Measurements from ENCODE around the gene ADARB2.

ADARB2 gene

DNA sequence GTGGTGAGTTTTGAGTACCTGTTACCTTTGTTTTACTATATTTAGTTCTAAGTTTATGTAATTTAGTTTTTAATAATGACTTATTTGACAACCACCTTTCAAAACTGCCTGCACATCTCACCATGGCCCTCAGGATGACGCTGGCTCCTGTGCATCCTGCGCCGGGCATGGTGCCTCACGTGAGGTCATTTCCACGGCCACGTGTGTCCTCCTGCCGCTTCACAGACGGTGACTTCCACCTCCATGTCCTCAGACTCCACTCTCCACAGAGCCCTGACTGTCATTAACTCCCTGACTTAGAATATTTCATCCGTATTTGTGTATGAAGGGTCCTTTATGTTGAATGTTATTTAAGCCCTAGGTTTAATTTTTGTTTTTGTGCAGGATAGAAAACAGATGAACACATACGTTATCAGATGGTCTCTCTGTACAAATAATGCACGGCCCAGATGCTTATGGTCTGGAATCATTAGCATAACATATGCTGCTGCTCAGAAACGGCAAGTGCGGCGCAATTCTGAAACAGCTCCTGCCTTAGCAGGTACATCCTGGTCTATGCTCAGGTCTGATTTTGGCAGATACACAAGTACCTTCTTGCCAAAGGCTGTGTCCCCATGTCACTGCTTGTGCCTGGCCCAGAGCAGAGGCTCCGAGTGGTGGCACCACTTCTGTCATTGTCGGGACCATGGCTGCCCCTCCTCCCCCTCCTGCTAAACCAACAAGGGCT lies 525.3 kb downstream of the ADARB2 start:
- DNase-seq (ENCODE audit: low read depth, low spot score) = no peak

DNA sequence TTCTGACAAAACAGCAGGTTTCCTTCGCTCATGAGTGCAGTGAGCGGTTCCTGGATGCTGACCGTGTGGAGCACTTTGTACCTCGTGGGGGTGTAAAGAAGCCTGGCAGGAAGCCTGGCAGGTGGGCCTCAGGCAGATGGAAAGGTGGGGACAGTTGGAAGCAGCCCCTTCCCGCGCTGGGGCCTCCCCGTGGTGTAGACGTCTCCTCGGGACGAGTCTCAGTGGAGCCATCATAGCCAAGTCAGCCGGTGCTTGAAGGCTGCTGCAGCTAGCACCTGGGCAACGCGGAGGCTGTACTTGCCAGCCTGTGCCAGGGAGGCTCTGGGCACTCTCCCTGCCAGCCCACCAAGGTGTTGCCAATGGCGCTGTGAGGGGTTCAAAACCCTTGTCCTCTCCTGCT lies 526.7 kb downstream of the ADARB2 start:
- no peak for DNase-seq (ENCODE audit: low read depth, low spot score)

DNA sequence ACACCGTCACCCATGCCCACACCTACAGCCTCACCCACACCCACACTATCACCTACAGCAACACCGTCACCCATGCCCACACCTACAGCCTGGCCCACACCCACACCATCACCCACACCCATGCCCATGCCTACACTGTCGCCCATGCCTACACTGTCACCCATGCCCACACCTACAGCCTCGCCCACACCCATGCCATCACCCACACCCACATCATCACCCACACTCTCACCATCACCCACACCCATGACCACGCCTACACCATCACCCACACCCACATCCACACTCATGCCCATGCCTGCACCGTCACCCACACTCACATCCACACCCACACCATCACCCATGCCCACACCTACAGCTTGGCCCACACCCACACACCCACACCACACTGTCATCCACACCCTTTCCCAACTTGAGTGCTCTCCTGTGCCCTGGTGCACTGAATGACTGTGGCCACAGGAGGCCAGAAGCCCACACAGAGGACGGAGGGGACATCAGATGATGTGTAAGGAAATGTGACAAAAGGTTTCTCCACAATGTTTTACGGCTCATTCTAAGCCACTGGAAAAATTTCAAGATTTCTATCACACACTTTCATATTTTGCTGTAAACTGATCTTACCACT lies 527.9 kb downstream of the ADARB2 start:
- no peak for DNase-seq (ENCODE audit: low read depth, low spot score)

DNA sequence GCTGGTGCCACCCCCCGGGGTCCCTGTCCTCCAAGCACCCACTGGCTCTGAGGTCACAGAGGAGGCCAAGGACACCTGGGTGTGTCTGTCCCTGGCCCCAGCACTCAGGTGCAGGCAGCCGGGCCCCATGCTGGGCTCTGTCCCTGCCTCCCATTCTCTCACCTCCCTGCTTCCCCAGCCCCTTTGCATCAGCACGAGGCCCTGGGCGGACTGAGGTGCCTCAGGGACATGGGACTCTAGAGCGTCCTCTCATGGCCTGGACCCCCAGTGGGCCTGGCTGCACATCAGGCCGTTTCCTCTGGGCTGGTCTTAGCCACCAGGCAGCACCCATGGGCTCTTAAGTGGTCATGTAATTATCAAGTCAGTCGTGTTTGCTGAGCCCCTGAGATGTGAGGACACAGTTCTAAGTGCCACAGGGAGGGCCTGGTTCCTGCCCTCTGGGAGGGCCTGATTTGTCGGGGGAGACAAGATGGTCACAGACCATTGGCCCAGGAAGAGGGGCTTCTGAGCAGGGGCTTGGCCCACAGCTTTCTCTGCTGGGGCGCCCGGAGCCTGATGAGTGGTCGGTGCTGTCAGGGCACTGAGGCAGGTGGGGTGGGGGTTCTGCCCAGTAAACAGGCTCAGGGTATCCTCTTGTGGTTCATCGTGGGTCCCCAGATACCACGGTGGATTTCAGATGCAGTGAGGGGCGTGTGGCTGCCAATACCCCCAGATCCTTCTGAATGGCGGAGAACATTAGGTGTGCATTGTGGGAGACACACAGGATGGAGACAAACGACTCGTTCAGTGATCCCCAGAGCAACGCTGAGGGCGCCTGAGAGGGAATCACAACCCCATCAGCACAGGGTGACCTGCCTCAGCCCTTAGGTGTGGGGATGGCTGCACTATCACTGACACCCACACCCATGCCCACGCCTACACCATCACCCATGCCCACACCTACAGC lies 528.7 kb downstream of the ADARB2 start:
- no peak for DNase-seq (ENCODE audit: low read depth, low spot score)

DNA sequence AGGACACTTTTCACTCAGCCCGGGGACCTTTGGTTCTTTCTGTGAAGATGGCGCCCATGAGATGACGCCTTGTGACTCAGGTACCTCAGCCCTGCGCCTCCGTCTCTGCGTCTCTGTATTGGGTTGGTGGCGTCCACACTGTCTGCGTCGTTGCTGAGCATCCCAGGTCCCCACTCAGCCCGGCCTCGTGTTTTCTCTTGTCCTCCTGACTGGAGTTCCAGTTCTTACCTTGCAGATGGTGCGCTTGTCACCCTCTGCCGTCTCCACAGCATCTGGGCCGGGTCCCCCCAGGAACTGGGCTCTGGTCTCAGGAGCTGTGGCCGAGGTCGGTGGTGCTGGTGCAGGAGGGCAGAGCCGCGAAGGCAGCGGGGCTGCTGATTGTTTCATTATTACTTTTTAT lies 530.7 kb downstream of the ADARB2 start:
- no peak for DNase-seq (ENCODE audit: low read depth, low spot score)

DNA sequence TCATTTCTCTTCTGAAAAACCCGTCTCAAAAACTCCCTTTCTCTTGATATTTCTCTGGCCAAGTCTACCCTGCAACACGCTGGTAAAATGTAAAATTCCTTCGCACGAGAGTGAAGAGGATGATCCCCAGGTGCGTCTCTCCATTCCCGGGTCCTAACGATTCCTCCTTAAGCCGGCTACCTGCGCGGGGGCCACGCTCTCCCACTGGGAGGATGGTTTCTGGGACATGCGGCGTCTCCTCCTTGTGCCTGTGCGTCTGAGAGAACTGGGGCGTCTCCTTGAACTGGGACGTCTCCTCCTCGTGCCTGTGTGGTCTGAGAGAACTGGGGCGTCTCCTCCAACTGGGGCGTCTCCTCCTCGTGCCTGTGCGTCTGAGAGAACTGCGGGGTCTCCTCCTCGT lies 531.2 kb downstream of the ADARB2 start:
- DNase-seq (ENCODE audit: low read depth, low spot score) = no peak

DNA sequence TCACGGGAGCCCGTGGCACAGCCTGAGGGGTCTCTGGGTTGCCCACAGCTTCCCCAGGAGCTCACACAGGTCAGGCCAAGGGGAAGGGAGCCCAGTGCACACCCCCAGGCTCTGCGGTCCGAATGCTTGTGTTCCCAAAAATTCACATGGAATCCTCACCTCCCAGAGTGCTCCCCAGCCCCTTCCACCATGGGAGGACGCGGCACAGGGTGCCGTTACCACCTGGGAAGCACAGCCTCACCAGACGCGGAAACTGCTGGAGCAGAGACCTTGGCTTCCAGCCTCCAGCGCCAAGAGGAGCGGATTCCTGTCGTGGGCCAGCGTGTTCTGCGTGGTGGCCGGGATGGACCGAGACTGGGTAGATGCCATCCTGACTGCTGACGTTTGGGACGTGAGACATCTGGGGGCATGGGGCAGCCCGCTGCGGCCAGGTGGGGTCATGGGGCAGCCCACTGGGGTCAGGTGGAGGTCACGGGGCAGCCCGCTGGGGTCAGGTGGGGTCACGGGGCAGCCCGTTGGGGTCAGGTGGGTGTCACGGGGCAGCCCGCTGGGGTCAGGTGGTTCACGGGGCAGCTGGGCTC lies 531.8 kb downstream of the ADARB2 start:
- no peak for DNase-seq (ENCODE audit: low read depth, low spot score)

DNA sequence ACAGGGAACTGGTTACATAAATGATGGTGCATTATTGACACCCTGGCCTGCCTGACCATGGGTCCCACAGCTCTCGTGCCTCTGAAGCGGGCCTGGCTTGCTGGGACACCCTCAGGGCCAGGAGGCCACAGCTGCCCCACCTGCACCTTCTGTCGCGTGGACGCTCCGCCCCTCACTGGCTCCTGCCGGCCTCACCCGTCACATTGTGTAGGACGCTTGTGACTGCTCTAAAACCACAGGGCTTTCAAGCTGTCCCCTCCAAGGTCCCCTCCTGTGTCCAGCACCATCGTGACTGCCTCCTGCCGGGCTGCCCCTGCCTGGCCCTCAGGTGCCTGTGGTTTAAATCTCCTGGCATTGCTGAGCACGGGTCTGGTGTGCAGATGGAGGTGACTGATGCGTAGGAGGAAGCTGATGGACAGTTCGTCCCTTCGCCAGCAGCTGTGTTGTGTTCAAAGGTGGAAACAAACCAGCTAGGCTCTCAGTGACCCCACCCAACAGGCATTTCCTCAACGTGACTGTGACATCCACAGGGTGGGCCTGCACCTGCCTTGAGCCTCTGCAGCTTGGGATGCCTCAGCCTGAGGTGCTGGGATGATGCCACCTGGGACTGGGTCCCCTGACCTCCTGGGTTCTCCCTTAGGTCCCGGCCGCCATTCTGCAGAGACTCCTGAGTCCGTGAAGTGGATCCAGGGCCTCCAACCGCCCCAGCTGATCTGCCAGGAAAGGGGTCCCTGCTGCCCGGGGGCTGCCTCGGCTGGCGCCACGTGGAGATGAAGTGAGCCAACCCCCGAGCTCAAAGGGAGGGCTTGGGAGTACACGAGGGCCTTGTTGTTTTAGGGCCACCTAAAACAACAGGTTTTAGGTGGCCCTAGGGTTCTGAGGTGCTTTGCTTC lies 532.6 kb downstream of the ADARB2 start:
- no peak for DNase-seq (ENCODE audit: low read depth, low spot score)

DNA sequence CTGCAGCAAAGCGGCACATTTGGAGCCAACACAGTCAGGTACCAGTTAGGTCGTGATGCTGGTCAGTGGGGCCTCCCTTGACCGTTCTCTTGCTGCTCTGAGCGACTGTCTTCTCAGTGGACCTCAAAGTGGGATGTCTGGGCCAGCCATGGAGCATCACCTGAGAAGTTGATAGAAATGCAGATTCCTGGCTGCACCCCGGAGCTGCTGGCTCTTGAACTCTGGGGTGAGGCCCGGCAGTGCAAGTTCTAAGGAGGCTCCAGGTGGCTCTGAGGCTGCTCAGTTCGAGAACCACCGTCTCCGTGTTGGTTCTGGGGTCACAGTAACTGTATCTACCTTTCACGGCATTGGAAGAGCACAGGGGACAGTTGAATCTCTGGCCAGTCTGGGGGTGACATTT lies 533.6 kb downstream of the ADARB2 start:
- no peak for DNase-seq (ENCODE audit: low read depth, low spot score)

DNA sequence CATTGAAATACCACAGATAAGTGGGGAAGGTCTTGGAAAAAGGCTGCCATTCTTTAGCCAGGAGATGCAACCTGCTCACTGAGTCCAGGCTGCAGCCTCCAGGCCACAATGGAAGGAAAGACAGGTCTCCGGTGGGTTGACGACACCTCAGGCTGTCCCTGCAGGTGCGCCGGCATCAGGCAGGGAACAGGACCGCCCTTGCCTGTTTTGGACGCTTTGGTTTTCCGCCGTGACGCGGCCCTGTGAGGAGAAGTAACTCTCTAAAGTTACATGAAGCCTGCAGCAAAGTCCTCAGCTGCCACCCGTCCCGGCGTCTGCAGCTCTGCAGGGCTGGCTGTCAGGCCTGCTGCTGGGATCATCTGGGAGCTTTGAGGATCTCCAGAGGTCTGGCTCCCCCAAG lies 534.1 kb downstream of the ADARB2 start:
- DNase-seq (ENCODE audit: low read depth, low spot score) = no peak

DNA sequence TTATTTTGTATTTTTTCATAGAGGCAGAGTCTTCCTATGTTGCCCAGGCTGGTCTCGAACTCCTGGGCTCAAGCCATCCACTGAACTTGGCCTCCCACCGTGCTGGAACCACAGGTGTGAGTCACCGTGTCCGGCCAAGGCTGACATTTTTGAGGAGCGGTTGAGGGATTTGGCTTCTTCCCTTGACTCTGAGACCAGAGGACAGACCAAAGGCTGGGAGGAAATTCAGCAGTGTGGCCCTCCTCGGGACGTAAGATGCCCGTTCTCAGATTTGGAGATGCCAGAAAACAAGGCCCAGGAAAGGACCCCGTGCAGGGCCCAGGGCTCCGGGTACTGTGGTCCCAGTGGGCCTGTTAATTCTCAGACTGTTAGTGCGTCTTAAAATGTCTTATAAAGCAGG lies 535.0 kb downstream of the ADARB2 start:
- DNase-seq (ENCODE audit: low read depth, low spot score) = no peak

DNA sequence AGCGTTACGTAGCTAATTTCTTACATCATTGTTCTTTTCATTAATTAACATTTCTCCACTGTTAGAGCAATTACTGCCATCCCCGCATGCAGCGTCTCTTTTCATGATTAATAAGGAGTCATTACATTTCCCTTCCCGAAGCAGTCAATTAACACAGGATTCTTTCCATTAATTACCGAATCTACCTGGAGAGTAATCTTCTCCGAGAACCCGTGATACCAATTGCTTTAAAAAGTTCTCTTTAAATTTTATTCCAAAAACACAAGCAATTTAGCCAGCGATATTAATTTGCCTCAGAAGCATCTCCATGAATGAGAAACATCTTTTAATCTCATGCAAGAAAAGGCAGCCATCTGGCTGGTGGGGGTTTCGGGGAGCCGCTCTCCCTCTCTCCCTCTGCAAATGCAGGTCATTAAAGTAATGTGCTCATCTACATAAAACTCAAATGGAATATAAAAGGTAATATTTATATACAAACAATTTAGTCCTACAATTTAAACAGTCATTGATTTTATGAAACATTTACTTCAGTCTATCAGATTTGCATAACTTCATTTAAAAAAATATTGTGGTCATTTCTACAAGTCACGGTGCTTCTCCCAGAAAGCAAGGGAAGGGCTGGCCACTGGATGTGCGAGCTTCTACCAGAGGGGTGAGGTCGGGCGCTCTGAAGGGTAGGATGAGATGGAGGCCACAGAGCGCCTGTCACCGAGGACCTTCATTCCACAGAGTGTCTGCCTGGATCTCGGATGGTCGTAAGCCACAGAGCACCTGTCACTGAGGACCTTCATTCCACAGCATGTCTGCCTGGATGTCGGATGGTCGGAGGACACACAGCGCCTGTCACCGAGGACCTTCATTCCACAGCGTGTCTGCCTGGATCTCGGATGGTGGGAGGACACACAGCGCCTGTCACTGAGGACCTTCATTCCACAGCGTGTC lies 536.2 kb downstream of the ADARB2 start:
- DNase-seq (ENCODE audit: low read depth, low spot score) = no peak

DNA sequence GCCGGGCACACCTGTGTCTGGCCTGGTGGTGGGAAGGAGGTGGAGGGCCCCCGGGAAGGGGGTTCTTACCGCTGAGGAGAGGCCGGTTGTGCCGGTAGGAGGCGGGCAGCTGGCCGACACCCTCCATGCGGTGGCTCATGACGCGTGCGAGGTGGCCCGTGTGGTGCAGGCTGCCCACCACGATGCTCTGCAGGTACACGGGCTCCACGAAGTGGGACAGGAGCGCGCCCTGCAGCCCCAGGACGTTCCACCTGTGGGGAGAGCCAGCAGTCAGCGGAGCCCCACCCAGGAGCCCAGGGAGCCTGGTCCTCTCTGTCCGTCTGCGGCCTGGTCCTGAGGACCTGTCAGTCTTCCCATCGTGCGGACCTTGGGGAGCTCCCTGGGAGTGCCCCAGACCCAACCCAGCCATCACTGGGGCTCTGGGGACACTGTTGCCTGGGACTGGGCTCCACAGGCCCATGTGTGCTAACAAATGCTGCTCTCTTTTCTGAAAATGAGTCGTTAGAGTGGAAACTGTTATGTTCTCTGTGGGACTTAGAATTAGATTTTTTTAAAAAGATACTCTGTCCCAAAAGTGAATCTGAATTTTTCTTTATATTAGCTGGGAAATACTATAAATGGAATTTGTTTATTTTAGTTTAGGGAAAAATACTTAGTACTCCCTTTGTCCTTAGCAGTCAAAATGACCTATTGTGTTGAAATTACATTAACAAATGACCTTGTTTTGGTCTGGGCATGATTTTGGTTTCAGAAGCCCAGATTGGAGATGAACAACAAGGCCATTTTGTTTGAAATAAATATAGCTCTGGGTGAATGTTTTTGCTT lies 537.2 kb downstream of the ADARB2 start:
- no peak for DNase-seq (ENCODE audit: low read depth, low spot score)

DNA sequence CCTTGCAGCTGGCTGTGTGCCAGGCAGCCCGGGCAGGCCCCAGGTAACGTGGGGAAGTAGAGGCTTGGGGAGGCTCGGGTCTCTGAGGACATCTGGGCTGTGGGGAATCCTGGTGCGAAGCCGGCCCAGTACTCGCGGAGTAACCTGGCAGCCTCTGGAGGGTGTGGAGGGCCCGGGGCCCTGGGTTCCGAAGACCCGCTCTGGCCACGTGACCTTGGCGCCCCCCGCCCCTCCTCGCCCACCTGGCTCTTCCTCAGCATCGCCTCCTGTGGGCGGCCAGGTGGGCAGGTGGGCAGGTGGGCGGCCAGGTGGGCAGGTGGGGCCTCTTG lies 538.0 kb downstream of the ADARB2 start:
- no peak for DNase-seq (ENCODE audit: low read depth, low spot score)

DNA sequence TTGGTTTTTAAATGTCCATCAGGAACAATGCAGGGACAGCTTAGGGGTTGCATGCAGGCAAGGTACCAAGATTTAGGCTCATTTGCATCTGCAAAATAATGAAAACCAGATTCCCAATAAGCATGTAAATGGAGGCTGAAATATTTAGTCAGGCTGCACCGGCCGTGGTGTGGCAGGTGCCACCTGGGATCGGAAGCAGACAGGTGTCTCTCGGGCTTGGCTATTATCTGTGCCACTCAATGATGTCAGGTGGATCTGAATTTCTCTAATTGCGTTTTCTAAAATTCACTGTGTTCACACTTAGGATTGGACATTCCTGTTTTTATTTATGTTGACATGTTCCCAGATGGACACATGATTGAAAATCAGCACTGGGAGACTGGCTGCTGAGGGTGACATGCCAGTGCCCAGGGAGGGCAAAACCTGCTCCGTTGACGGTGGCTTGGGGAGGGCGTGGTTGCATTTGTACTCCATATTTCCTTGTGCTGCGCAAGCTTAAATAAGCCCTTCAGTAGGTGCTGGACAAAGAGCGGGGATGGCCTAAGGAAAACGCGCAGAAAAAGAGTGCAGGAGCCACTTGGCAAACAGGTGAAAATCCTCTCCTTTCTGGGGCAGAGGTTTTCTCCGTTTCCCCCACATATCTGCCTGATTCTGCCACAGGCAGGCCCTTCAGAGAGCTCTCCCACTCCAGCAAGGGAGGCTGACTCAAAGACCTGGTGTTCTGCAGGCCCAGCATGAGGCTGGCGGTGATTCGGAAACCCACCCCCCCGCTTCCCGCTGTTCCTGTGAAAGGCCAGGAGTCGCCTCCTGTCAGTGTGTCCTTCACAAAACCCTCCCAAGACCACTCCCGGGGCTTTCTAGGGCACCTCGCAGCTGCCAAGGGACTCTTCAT lies 538.6 kb downstream of the ADARB2 start:
- DNase-seq (ENCODE audit: low read depth, low spot score) = peak; percentile 46

DNA sequence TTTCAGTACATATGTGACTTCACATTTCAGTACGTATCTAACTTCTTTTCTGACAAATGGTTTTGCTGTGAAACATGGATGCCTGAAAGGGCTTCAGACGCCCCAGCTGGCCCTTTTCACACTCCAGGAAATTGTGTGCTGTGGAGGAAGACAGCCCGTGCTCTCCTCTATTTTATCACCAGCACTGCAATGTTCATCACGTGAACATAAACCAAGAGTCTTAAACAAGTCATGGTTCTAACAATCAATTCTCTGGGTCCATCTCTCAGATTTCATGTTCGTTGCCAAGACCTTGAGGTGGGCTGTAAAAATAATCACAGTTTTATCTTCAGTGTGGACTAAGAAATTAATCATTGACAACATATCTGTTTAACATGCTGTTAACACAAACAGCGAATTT lies 539.9 kb downstream of the ADARB2 start:
- DNase-seq (ENCODE audit: low read depth, low spot score) = no peak

DNA sequence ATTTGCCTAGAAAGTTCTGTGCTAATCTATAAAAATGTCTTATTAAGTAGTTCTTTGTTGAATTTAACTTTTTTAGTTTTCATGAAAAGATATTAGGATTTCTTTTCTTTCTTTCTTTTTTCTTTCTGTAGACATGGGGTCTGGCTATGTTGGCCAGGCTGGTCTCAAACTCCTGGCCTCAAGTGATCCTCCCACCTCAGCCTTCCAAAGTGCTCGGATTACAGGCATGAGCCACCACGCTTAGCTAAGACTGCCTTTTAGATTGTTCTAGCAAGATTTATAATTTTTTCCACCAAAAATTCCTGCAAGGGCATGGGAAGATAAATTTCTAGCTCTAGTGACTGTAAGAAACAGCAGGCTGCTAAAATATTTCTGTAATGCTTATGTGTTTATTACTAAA lies 540.7 kb downstream of the ADARB2 start:
- no peak for DNase-seq (ENCODE audit: low read depth, low spot score)

DNA sequence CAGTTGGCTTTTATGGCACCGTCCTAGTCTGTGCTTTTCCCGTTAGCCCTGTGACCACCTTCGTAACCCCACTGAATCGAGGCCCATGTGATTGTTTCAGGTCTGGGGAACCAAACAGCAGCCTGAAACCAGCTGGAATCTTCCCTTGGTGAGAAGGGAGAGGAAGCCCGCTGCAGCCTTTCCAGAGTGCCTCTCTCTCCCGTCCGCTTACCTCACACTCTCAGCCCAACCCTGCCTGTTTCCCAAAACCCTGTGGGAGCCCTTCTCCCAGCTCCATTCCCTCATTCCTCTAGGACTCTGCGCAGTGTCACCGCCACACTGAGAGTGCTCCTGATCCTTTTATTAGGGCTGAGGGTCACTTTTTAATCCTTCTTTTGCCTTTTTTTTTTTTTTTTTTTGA lies 541.5 kb downstream of the ADARB2 start:
- peak; percentile 75 for DNase-seq (ENCODE audit: low read depth, low spot score)

Data from ELF-1 (cell line).